Breast epithelium (tissue), 3 donors: ENCODE data around the gene APAF1.

Source experiments
- POLR2A ChIP-seq: fragments of 450-650 bp; IDR thresholded peaks from one replicate; pipeline ENCODE4 v1.6.1; 2016; ENCODE audit warnings: antibody characterized with exemption, mild to moderate bottlenecking, moderate library complexity
- TF ChIP-seq, protein P1 (sequence below), 3 donors: fragments of 450-650 bp; IDR thresholded peaks; one replicate each; pipeline ENCODE4 v1.5.1; 2016 to 2017; ENCODE audit warnings: antibody characterized with exemption in 3 of 3, mild to moderate bottlenecking in 3 of 3, moderate library complexity in 3 of 3

- TF ChIP-seq, protein P1, sequence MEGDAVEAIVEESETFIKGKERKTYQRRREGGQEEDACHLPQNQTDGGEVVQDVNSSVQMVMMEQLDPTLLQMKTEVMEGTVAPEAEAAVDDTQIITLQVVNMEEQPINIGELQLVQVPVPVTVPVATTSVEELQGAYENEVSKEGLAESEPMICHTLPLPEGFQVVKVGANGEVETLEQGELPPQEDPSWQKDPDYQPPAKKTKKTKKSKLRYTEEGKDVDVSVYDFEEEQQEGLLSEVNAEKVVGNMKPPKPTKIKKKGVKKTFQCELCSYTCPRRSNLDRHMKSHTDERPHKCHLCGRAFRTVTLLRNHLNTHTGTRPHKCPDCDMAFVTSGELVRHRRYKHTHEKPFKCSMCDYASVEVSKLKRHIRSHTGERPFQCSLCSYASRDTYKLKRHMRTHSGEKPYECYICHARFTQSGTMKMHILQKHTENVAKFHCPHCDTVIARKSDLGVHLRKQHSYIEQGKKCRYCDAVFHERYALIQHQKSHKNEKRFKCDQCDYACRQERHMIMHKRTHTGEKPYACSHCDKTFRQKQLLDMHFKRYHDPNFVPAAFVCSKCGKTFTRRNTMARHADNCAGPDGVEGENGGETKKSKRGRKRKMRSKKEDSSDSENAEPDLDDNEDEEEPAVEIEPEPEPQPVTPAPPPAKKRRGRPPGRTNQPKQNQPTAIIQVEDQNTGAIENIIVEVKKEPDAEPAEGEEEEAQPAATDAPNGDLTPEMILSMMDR (IDR thresholded peaks at IDR 0.05), result no peak
- TF ChIP-seq POLR2A, result no peak
Measured at GRCh38 chr12:98733667-98734350, 88.7 kb downstream of the APAF1 start.
